Astrocyte of the spinal cord (primary cell): ENCODE results near the gene PLEKHO2.
"Not testable (repeated sequence)": the region's sequence is repeated elsewhere in the genome, so short reads cannot be mapped to it uniquely, and the experiment has no call there.

Experiments
- DNase-seq: peaks from one replicate; pipeline ENCODE4 v3.0.0; 2011; ENCODE audit warnings: low read depth, low spot score
- H3K4me3 ChIP-seq: 2 replicates; pipeline ENCODE4 v1.5.1; 2011; ENCODE audit warnings: low read depth, mild to moderate bottlenecking, low read length, moderate library complexity
- in situ Hi-C: cut with HindIII; loops from 2 replicates; pipeline ENCODE4 v1.10.0; 2017; ENCODE audit warnings: low sequenced_read_pairs
- TF ChIP-seq, protein P1 (sequence below): IDR thresholded peaks from 2 replicates; pipeline ENCODE4 v1.5.1; 2012; ENCODE audit warnings: low read depth, mild to moderate bottlenecking, low read length, inconsistent platforms

PLEKHO2 gene, protein sequence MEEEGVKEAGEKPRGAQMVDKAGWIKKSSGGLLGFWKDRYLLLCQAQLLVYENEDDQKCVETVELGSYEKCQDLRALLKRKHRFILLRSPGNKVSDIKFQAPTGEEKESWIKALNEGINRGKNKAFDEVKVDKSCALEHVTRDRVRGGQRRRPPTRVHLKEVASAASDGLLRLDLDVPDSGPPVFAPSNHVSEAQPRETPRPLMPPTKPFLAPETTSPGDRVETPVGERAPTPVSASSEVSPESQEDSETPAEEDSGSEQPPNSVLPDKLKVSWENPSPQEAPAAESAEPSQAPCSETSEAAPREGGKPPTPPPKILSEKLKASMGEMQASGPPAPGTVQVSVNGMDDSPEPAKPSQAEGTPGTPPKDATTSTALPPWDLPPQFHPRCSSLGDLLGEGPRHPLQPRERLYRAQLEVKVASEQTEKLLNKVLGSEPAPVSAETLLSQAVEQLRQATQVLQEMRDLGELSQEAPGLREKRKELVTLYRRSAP

DNA sequence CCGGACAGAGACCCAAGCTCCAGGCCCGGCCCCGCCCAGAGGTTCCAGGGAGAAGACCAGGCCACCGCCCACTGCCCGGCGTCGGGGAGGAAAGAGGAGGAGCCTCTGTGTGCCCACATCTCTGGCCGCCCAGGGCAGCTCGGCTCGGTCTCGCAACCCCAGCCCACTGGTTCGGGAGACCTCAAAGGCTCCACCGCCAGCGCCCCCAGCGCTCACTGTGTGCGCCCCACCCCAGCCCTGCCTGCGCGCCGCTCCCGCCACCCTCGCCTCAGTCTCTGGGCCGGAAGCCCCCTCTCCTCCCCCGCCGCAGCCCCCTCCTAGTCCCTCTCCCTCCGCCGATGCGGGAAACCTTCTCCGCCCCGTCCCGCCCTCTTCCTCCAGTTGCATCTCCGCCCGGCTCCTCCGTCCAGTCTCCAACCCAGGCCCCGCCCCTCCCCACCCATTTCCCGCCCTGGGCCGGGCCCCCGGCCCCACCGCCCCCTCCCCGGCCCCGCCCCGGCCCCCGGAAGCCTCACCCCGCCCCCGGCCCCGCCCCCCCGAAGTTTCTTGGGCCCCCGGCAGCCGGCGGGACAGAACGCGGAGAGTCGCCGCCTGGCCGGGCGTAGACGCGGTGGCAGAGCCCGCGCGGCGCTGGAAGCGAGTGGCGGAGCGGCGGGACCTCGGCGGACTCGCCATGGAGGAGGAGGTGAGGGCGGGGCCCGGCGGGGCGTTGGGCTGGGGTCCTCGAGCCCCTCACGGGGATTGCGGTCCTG, at the start of gene PLEKHO2:
PLEKHO2 (plus strand) TSS at position 572 of the 752 bp plus-strand sequence; CDS start at position 674, 102 bp downstream.
- DNase-seq = peak; percentile 97
- TF ChIP-seq, protein P1, sequence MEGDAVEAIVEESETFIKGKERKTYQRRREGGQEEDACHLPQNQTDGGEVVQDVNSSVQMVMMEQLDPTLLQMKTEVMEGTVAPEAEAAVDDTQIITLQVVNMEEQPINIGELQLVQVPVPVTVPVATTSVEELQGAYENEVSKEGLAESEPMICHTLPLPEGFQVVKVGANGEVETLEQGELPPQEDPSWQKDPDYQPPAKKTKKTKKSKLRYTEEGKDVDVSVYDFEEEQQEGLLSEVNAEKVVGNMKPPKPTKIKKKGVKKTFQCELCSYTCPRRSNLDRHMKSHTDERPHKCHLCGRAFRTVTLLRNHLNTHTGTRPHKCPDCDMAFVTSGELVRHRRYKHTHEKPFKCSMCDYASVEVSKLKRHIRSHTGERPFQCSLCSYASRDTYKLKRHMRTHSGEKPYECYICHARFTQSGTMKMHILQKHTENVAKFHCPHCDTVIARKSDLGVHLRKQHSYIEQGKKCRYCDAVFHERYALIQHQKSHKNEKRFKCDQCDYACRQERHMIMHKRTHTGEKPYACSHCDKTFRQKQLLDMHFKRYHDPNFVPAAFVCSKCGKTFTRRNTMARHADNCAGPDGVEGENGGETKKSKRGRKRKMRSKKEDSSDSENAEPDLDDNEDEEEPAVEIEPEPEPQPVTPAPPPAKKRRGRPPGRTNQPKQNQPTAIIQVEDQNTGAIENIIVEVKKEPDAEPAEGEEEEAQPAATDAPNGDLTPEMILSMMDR = peak; percentile 23
- in situ Hi-C loops = no loop called here
- peak within 1 kb of the TSS; percentile 91 for H3K4me3 ChIP-seq

DNA sequence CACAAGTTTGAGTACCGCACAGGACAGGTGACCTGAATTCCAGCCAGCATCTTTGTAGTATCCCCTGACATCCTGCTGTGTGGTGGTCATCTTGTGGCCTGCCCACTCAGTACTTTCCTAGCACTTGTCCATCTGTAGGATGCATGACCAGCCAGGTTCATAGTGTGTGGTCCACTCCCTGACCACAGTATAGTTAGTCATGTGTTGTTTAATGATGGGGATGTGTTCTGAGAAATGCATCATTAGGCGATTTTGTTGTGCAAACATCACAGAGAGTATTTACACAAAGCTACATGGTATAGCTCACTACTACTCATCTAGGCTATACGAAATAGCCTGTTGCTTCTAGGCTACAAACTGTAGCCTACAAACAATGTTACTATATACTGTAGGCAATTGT, 49.4 kb upstream of the PLEKHO2 start:
- in situ Hi-C loops = no loop called here
- DNase-seq = no peak
- H3K4me3 ChIP-seq = no peak overlapping the region
- TF ChIP-seq, protein P1 = no peak

DNA sequence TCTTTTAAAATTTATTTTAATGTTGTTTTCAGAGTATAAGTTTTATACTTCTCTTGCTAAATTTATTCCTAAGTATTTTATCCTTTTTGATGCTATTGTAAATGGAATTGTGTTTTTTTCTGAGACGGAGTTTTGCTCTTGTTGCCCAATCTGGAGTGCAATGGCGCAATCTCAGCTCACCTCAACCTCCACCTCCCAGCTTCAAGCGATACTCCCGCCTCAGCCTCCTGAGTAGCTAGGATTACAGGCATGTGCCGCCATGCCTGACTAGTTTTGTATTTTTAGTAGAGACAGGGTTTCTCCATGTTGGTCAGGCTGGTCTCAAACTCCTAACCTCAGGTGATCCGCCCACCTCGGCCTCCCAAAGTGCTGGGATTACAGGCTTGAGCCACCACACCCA, 46.4 kb upstream of the PLEKHO2 start:
- in situ Hi-C loops, H3K4me3 ChIP-seq, DNase-seq: not testable (repeated sequence)

DNA sequence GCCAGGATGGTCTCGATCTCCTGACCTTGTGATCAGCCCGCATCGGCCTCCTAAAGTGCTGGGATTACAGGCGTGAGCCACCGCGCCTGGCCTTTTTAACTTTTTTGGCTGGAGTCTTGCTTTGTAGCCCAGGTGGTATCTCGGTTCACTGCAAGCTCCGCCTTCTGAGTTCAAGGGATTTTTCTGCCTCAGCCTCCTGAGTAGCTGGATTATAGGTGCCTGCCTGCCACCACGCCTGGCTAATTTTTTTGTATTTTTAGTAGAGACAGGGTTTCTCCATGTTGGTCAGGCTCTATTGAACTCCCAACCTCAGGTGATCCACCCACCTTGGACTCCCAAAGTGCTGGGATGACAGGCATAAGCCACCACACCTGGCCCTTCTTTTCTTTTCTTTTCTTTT, 45.8 kb upstream of the PLEKHO2 start:
- DNase-seq, H3K4me3 ChIP-seq, in situ Hi-C loops: not testable (repeated sequence)

DNA sequence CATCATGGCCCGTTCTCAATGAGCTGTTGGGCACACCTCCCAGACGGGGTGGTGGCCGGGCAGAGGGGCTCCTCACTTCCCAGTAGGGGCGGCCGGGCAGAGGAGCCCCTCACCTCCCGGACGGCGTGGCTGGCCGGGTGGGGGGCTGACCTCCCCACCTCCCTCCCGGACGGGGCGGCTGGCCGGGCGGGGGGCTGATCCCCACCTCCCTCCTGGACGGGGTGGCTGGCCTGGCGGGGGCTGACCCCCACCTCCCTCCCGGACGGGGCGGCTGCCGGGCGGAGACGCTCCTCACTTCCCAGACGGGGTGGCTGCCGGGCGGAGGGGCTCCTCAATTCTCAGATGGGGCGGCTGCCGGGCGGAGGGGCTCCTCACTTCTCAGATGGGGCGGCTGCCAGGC, 42.8 kb upstream of the PLEKHO2 start:
- in situ Hi-C loops, DNase-seq, H3K4me3 ChIP-seq: not testable (repeated sequence)

DNA sequence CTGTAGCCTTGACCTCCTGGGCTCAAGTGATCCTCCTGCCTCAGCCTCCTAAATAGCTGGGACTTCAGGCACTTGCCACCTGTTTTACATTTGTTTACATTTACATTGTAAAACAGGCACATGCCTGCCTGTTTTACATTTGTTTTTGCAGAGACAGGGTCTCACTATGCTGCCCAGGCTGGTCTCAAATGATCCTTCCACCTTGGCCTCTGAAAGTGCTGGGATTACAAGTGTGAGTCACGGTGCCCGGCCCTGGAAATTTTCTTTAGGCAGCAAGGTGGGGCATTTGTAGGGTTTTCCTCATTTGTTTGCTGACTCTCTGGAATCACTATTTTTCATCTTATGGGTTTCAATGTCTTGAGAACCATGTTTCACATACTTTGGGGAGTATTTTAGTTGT, 41.2 kb upstream of the PLEKHO2 start:
- no peak for DNase-seq
- in situ Hi-C loops = no loop called here
- no peak overlapping the region for H3K4me3 ChIP-seq
- TF ChIP-seq, protein P1 = no peak

DNA sequence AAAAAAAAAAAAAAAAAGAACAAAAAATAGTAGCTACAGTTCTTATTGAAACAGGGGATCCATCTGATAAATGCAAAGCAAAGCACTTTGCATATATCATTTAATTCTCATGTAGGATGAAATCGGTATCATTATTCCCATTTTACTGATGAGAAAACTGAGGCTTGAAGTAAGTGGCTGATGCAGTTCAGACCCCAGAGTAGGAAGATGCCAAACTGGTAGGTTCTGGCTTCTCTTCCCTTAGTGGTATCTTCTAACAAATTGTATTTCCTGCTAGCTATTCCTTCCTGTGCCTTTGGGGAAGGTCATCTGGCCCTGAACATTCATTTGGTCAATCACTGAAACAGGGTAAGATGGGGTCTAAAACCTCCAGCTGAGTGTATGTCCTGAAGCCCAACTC, 38.2 kb upstream of the PLEKHO2 start:
- TF ChIP-seq, protein P1 = no peak
- no peak overlapping the region for H3K4me3 ChIP-seq
- no peak for DNase-seq
- in situ Hi-C loops = no loop called here

DNA sequence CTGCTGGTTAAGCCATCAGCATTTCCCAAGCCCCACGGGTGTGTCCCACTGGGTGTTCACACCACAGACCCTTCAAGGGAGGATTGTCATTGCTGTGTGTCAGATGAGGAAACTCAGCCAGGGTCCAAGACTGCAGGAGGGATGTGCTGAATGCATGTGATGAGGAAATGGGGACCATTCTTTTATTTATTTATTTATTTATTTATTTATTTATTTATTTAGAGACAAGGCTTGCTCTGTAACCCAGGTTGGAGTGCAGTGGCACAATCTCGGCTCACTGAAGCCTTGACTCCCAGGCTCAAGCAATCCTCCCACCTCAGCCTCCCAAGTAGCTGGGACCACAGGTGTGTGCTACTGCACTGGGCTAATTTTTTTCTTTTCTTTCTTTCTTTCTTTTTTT, 37.1 kb upstream of the PLEKHO2 start:
- in situ Hi-C loops = no loop called here
- TF ChIP-seq, protein P1 = no peak
- no peak overlapping the region for H3K4me3 ChIP-seq
- no peak for DNase-seq
